ENCODE measurements around the gene WWOX.
"Not testable (repeated sequence)": the region's sequence is repeated elsewhere in the genome, so short reads cannot be mapped to it uniquely, and the experiment has no call there.

Gene WWOX

DNA sequence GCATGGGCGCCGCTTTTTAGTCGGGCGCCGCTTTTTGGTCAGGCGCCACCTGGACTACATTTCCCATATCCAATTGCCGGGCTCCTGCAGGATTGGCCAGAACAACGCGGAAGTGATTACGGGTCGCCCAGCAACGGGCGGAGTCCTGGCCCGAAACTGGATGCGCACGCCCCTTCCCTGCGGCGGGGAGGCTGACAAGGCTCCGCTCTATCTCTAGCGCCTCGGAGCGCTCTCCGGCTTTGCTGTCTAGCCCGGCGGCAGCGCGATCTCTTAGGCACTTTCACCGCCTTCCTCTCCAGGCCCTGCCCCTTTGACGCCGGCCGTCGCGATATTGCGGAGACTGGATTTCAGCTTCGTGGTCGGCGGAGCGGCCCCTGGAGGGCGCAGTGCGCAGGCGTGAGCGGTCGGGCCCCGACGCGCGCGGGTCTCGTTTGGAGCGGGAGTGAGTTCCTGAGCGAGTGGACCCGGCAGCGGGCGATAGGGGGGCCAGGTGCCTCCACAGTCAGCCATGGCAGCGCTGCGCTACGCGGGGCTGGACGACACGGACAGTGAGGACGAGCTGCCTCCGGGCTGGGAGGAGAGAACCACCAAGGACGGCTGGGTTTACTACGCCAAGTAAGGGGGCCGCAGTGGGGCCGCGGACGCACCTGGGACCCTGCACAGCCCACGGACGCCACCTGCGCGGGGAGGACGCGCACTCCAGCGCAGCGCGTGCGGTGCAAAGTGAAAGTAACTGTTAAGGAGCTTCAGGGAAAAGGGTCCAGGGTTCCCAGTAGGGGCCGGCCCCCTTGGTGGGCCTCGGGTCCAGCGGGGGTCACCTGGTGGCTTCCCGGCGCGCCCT lies at the start of gene WWOX:
WWOX (plus strand) TSS at position 384 of the 841 bp plus-strand sequence.
- peak; percentile 99 for DNase-seq (ENCODE audit: low read depth)
- TF ChIP-seq, protein P1, sequence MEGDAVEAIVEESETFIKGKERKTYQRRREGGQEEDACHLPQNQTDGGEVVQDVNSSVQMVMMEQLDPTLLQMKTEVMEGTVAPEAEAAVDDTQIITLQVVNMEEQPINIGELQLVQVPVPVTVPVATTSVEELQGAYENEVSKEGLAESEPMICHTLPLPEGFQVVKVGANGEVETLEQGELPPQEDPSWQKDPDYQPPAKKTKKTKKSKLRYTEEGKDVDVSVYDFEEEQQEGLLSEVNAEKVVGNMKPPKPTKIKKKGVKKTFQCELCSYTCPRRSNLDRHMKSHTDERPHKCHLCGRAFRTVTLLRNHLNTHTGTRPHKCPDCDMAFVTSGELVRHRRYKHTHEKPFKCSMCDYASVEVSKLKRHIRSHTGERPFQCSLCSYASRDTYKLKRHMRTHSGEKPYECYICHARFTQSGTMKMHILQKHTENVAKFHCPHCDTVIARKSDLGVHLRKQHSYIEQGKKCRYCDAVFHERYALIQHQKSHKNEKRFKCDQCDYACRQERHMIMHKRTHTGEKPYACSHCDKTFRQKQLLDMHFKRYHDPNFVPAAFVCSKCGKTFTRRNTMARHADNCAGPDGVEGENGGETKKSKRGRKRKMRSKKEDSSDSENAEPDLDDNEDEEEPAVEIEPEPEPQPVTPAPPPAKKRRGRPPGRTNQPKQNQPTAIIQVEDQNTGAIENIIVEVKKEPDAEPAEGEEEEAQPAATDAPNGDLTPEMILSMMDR (IDR thresholded peaks at IDR 0.05; ENCODE audit: low read depth, low read length), result no peak
- TF ChIP-seq POLR2A (IDR thresholded peaks at IDR 0.05; ENCODE audit: extremely low read depth, insufficient read length) (peak; percentile 47), MYC (IDR thresholded peaks at IDR 0.05; ENCODE audit: low read depth, low read length) (no peak)
- TF ChIP-seq, protein P2, sequence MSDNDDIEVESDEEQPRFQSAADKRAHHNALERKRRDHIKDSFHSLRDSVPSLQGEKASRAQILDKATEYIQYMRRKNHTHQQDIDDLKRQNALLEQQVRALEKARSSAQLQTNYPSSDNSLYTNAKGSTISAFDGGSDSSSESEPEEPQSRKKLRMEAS (IDR thresholded peaks at IDR 0.05; ENCODE audit: low read depth, low read length), result peak; percentile 39; the same call in 1 of the 2 replicates
- peak within 1 kb of the TSS; percentile 73 for H3K4me3 ChIP-seq (ENCODE audit: low read depth, low read length)

DNA sequence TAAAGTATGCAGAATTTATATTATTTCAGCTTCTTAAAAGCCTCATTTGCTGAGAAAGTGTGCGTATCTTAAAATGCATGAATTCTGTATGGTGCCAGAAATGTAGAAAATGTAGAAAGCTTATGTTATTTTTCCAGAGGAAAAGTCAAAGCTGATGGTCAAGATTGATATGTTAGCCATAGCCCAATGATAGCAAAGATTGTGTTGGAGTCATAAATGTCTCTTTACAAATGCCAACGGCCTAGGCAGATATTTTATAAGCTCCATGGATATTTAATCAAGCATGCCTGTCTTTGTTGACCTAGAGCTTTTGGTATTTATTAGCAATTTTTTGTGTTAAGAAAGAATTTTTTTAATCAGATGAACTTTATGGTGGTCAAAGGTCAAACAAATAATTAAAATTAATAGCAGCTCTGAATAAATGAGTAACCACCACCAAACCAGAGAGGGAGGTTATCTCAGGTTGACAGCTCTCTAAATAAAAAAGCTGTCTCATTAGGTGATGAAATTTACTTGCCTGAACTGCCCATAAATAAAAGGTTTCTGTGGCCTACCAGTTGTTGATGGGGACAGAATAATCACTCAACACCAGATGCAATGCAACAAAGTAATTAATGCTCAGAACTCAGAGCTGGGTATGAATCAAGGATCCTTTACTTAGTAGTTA lies 48.6 kb upstream of the WWOX start:
- no peak for DNase-seq (ENCODE audit: low read depth)
- H3K4me3 ChIP-seq (ENCODE audit: low read depth, low read length), result no peak overlapping the region
- TF ChIP-seq, protein P2 (IDR thresholded peaks at IDR 0.05; ENCODE audit: low read depth, low read length), result no peak
- TF ChIP-seq, protein P1 (IDR thresholded peaks at IDR 0.05; ENCODE audit: low read depth, low read length), result no peak
- TF ChIP-seq MYC (IDR thresholded peaks at IDR 0.05; ENCODE audit: low read depth, low read length), result no peak
- no peak for TF ChIP-seq POLR2A (IDR thresholded peaks at IDR 0.05; ENCODE audit: extremely low read depth, insufficient read length)

DNA sequence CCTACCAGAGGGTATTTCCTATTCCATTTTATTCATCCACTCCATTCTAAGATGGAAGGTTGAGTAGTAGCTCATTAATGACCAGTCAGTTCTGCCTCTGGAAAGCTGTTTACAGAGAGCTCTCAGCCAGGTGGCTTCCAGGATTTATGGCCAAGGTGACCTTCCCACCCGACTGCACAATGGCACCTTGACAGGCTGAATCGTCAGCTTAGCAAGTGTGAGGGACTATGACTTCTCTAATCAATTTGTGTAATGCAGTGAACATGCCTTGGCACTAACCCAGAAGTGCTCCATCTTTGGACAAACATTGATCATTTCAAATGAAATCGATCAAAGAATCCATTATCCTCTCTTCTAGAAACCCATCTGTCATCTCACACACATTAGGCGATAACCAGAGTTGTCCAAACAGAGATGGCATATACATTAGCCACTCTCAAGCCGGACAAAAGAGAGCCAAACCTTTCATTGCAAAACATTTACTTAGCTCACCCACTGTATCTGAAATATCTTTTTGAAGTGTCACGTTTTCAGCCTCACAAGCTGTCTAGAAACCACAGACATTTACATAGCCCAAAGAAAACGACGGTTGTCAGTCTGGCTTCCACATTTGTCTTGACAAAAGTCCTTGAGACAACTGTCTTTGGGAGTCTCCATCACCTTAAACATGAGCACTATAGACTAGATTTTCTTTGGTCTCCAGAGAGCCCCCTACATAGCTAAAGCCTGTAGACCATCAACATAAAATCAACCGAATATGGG lies 41.5 kb upstream of the WWOX start:
- DNase-seq (ENCODE audit: low read depth), result no peak
- TF ChIP-seq, protein P2 (IDR thresholded peaks at IDR 0.05; ENCODE audit: low read depth, low read length), result no peak
- TF ChIP-seq POLR2A (IDR thresholded peaks at IDR 0.05; ENCODE audit: extremely low read depth, insufficient read length) (no peak), MYC (IDR thresholded peaks at IDR 0.05; ENCODE audit: low read depth, low read length) (no peak)
- TF ChIP-seq, protein P1 (IDR thresholded peaks at IDR 0.05; ENCODE audit: low read depth, low read length), result no peak
- H3K4me3 ChIP-seq (ENCODE audit: low read depth, low read length), result no peak overlapping the region

DNA sequence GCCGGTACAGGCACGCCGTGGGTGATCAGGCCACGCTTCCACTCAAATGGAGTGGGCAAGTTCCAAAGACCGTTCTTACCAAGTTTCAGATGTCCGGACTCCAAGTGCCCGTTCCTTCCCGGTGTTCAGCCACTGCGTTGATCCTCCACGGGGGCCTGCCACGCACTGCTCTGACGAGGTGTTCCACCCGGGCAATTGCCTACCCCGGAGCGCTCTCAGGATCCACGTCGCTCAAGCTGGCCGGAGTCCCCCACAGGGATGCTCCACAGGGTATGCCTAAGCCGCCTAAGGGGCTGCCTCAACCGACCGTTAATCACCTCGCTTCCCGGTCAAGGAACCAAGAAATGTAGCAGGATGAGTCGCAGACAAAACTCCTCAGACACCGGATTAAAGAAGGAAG lies 39.6 kb upstream of the WWOX start:
- not testable (repeated sequence) for H3K4me3 ChIP-seq (ENCODE audit: low read depth, low read length); DNase-seq (ENCODE audit: low read depth)

DNA sequence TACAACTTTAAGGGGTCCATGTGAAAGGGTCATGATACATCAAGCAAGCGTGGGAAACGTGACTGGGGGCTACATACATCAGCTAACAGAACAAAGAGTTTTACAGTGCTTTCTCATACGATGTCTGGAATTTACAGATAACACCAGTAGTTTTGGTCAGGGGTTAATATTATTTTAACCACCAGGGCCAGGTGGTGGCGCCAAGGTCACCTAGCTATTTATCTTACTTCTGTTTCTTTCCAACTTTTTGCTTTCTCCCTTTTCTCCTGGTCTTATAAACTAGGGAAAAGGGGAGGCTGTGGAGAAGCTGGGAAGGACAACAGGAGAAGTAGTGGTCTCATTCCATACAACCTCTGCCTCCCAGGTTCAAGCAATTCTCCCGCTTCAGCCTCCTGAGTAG lies 39.2 kb upstream of the WWOX start:
- H3K4me3 ChIP-seq (ENCODE audit: low read depth, low read length), result no peak overlapping the region
- TF ChIP-seq, protein P1 (IDR thresholded peaks at IDR 0.05; ENCODE audit: low read depth, low read length), result no peak
- no peak for DNase-seq (ENCODE audit: low read depth)

DNA sequence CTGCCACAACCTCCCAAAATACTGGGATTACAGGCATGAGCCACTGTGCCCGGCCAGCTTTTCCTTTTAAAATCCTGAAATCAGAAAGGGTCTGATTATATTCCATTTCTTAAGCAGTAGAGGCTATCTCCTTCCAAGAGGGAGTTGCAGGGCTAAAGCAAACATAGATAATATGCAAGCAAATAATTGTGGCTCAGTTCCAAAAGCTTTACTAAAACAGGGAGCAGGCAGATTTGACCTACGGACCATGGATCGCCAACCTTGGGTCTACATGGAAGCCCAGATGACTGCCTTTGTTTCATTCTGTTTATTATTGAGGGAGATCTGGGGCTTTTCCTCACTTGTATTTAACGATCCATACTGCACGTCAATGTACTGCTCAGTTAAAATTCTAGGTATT lies 38.6 kb upstream of the WWOX start:
- TF ChIP-seq, protein P1 (IDR thresholded peaks at IDR 0.05; ENCODE audit: low read depth, low read length), result no peak
- TF ChIP-seq POLR2A (IDR thresholded peaks at IDR 0.05; ENCODE audit: extremely low read depth, insufficient read length) (no peak), MYC (IDR thresholded peaks at IDR 0.05; ENCODE audit: low read depth, low read length) (no peak)
- TF ChIP-seq, protein P2 (IDR thresholded peaks at IDR 0.05; ENCODE audit: low read depth, low read length), result no peak
- DNase-seq (ENCODE audit: low read depth), result no peak
- H3K4me3 ChIP-seq (ENCODE audit: low read depth, low read length), result no peak overlapping the region

Data from NB4 (cell line).